GM10266 (cell line): ENCODE measurements around the gene CPEB1.

Experiments used
- DNase-seq: peaks from one replicate; pipeline ENCODE4 v3.0.0; 2012; ENCODE audit errors: extremely low spot score
- TF ChIP-seq, protein P1 (sequence below): IDR thresholded peaks from 2 replicates; pipeline ENCODE4 v1.5.1; 2012; ENCODE audit warnings: mild to moderate bottlenecking, low read depth; ENCODE audit not compliant: control insufficient read depth, insufficient read depth; ENCODE audit errors: missing control alignments

The CPEB1 gene

GRCh38 chr15:82558502-82558901 is 88.7 kb downstream of the CPEB1 start:
- TF ChIP-seq, protein P1, sequence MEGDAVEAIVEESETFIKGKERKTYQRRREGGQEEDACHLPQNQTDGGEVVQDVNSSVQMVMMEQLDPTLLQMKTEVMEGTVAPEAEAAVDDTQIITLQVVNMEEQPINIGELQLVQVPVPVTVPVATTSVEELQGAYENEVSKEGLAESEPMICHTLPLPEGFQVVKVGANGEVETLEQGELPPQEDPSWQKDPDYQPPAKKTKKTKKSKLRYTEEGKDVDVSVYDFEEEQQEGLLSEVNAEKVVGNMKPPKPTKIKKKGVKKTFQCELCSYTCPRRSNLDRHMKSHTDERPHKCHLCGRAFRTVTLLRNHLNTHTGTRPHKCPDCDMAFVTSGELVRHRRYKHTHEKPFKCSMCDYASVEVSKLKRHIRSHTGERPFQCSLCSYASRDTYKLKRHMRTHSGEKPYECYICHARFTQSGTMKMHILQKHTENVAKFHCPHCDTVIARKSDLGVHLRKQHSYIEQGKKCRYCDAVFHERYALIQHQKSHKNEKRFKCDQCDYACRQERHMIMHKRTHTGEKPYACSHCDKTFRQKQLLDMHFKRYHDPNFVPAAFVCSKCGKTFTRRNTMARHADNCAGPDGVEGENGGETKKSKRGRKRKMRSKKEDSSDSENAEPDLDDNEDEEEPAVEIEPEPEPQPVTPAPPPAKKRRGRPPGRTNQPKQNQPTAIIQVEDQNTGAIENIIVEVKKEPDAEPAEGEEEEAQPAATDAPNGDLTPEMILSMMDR: no peak
- DNase-seq: no peak

DNA sequence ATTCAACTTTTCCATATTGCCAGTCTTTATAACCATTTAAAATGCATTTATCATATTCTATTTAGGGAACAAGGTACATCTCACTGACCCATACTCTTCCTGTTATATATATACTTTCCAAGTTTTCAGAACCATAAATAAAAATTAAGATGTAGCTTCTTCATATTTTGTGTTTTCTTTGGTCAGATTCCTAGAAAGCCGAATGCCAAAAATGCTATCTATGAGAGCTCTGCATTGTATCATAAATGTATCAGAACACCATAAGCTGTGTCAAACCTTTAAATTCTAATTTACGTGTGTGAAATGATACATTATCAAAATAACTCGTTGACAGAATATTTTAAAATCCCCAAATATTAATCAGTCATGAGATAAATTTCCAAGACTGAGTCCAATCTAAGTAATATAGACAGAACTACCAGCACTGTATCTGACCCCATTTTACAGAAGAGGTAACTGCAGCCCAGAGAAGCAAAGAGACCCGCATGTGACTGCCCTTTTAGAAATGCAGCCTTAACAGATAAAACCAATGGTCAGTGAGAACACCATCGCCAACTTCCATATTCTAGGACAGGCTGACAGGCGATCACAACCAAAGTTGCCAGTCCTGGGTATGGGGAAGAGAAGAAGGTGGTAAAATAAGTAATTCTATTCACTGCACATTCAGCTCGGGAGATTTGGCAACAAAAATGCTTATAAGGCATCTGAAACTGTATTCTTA is 90.7 kb downstream of the CPEB1 start:
- no peak for DNase-seq
- TF ChIP-seq, protein P1: no peak

DNA sequence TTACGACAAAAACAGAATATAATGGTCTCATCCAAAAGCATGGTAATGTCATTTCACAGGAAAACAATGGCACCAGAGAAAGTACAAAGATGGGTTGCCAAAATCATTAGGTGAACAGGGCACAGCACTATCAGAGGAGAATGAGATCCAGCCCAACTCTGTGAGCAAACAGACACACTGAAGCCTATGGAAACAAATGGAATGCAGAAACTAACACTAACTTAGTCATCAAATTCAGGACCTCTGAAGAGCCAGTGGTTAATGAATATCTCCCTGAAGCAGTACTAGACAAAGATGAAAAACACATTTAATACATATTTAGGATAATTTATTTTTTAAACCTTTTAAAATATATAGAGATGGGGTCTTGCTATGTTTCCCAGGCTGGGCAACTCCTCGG is 92.3 kb downstream of the CPEB1 start:
- no peak for DNase-seq
- TF ChIP-seq, protein P1: no peak

DNA sequence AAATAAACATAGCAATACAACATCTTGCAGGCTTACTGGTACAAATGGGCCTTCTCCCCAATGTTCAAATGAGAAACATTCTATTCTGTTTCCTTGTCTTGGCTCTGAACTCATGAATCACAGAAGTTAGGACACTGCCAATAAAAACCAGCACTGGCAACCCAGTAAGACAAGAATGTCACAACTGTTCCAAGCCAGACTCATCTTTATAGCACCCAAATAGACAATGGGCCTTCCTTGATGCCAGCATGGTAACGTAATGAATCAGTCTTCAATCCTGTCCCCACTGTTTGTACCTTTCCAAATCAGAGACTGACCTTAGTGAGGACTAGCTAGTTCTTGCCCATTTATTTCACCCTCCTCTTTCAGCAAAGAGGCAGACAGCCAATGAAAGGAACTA is 92.8 kb downstream of the CPEB1 start:
- no peak for DNase-seq
- TF ChIP-seq, protein P1: no peak

DNA sequence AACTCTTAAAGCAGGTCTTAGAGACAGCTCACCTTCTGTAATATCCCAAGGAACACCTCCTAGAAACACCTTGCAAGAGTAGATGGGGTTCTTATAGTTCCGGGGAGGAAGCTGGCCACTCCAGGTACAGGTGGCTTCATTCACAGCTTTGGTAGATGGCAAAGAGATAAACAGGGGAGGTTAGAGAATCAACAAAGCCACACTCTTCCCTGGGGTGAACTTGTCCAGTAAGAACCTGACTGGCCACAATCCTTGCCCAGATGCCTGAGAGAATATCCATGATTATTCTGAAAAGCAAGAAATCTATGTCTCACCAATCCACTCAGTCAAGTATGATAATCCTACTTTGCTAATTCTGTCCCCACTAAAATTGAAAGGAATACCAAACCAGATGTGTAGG is 93.3 kb downstream of the CPEB1 start:
- DNase-seq: no peak
- TF ChIP-seq, protein P1: no peak

DNA sequence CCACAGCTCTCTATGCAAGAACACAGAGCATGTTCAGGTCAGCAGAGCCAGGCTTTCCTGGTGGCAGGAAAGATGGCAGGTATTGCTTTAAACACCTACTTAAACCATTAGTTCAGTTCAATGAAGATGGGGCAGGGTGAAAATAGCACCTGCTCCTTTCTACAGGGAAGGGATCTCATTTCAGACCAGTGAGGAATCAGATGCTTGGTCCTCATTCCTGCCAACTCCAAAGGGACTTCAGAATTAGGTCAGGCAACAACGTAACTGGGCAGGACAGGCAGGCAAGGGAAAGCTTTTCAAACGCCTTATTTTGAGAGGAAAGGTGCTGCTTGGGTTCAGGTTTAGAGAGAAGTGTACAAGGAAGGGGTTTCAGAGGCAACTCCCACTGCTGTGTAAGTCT is 94.3 kb downstream of the CPEB1 start:
- DNase-seq: no peak
- TF ChIP-seq, protein P1: no peak

GRCh38 chr15:82551646-82552247 is 95.4 kb downstream of the CPEB1 start:
- peak; percentile 30 for DNase-seq
- TF ChIP-seq, protein P1: no peak
